Mesenchymal stem cell (in vitro differentiated cells and primary cell): Measurements from ENCODE around the gene TLR4.

ENCODE experiments used
- DNase-seq: peaks from one replicate; pipeline ENCODE4 v3.0.0-alpha.2; 2013
- H2AFZ ChIP-seq: one replicate; pipeline ENCODE4 v1.6.1; 2013; ENCODE audit warnings: low read depth, mild to moderate bottlenecking, control low read depth, inconsistent platforms, low read length, moderate library complexity
- H2AK5ac ChIP-seq: 2 replicates; pipeline ENCODE4 v1.6.1; 2013; ENCODE audit warnings: low read length, moderate library complexity, mild to moderate bottlenecking, inconsistent platforms; ENCODE audit not compliant: severe bottlenecking
- H2BK120ac ChIP-seq: one replicate; pipeline ENCODE4 v1.6.1; 2013; ENCODE audit warnings: low read depth, mild to moderate bottlenecking, inconsistent platforms, low read length, moderate library complexity
- H2BK12ac ChIP-seq, 2 experiments: one replicate each; pipeline ENCODE4 v1.6.1; 2013; ENCODE audit warnings: inconsistent platforms in 2 of 2, low read length in 2 of 2, mild to moderate bottlenecking in 2 of 2, moderate library complexity in 2 of 2, control low read depth in 1 of 2
- H2BK15ac ChIP-seq: one replicate; pipeline ENCODE4 v1.6.1; 2013; ENCODE audit warnings: mild to moderate bottlenecking, low read depth, inconsistent platforms; ENCODE audit not compliant: poor library complexity, severe bottlenecking
- H2BK5ac ChIP-seq: 2 replicates; pipeline ENCODE4 v1.6.1; 2013; ENCODE audit warnings: low read depth, mild to moderate bottlenecking, low read length, control low read depth, inconsistent platforms; ENCODE audit not compliant: poor library complexity, severe bottlenecking
- H3K14ac ChIP-seq, 2 experiments: one replicate each; pipeline ENCODE4 v1.6.1; 2013; ENCODE audit warnings: inconsistent platforms in 2 of 2, low read length in 2 of 2, control low read depth in 1 of 2, mild to moderate bottlenecking in 1 of 2, moderate library complexity in 1 of 2
- H3K18ac ChIP-seq, 2 experiments: one replicate each; pipeline ENCODE4 v1.6.1; 2013; ENCODE audit warnings: inconsistent platforms in 2 of 2, low read length in 2 of 2, control low read depth in 1 of 2, low read depth in 1 of 2, mild to moderate bottlenecking in 1 of 2
- H3K23ac ChIP-seq, 2 experiments: one replicate each; pipeline ENCODE4 v1.6.1; 2013; ENCODE audit warnings: inconsistent platforms in 2 of 2, low read length in 2 of 2, mild to moderate bottlenecking in 2 of 2, moderate library complexity in 2 of 2, control low read depth in 1 of 2
- H3K27ac ChIP-seq: 2 replicates; pipeline ENCODE4 v1.5.1; 2013; ENCODE audit warnings: mild to moderate bottlenecking, moderate library complexity, low read length, control low read depth, inconsistent platforms; ENCODE audit not compliant: poor library complexity, severe bottlenecking
- H3K27me3 ChIP-seq, 2 experiments: 2 replicates each; pipeline versions ENCODE4 v1.6.1 to v1.7.0; 2013; ENCODE audit warnings: low read length in 2 of 2, mild to moderate bottlenecking in 2 of 2, moderate library complexity in 2 of 2, control low read depth in 1 of 2, inconsistent platforms in 1 of 2; ENCODE audit not compliant: control insufficient read depth in 1 of 2, insufficient read depth in 1 of 2
- H3K36me3 ChIP-seq, 2 experiments: 2 replicates each; pipeline versions ENCODE4 v1.6.1 to v1.7.0; 2013; ENCODE audit warnings: low read length in 2 of 2, control low read depth in 1 of 2, inconsistent platforms in 1 of 2, low read depth in 1 of 2, mild to moderate bottlenecking in 1 of 2; ENCODE audit not compliant: insufficient read depth in 2 of 2, control insufficient read depth in 1 of 2
- H3K4ac ChIP-seq, 2 experiments: one replicate each; pipeline ENCODE4 v1.6.1; 2013; ENCODE audit warnings: inconsistent platforms in 2 of 2, low read length in 2 of 2, mild to moderate bottlenecking in 2 of 2, moderate library complexity in 2 of 2, control low read depth in 1 of 2, low read depth in 1 of 2
- H3K4me1 ChIP-seq: 2 replicates; pipeline ENCODE4 v1.6.1; 2013; ENCODE audit warnings: low read depth, low read length, control low read depth; ENCODE audit not compliant: control insufficient read depth, insufficient read depth
- H3K4me2 ChIP-seq: 2 replicates; pipeline ENCODE4 v1.6.1; 2013; ENCODE audit warnings: low read length, mild to moderate bottlenecking, inconsistent platforms; ENCODE audit not compliant: poor library complexity, severe bottlenecking
- H3K4me3 ChIP-seq, 2 experiments: 2 replicates each; pipeline versions ENCODE4 v1.5.1 to v1.7.0; 2013; ENCODE audit warnings: low read length in 2 of 2, mild to moderate bottlenecking in 2 of 2, control low read depth in 1 of 2, low read depth in 1 of 2; ENCODE audit not compliant: insufficient read depth in 1 of 2
- H3K79me1 ChIP-seq: replicated peaks from 2 replicates; pipeline ENCODE4 v1.6.1; 2013; ENCODE audit warnings: mild to moderate bottlenecking, control low read depth, low read length, inconsistent platforms; ENCODE audit not compliant: poor library complexity, severe bottlenecking
- H3K9ac ChIP-seq: 2 replicates; pipeline ENCODE4 v1.7.0; 2013; ENCODE audit warnings: mild to moderate bottlenecking, low read length, moderate library complexity
- H3K9me3 ChIP-seq: 2 replicates; pipeline ENCODE4 v1.7.0; 2013; ENCODE audit warnings: mild to moderate bottlenecking, low read length; ENCODE audit not compliant: control insufficient read depth
- H4K8ac ChIP-seq: one replicate; pipeline ENCODE4 v1.6.1; 2013; ENCODE audit warnings: inconsistent platforms, mild to moderate bottlenecking, low read length, moderate library complexity
- H4K91ac ChIP-seq: one replicate; pipeline ENCODE4 v1.6.1; 2013; ENCODE audit warnings: mild to moderate bottlenecking, low read length, inconsistent platforms
- WGBS: methylation state at CpG from one replicate; pipeline ENCODE4 v1.1.7; 2013; ENCODE audit warnings: mixed read lengths; 5-methylcytosine and 5-hydroxymethylcytosine counted together

The TLR4 gene

GRCh38 chr9:117718085-117718484 is 13.9 kb downstream of the TLR4 start:
- H2BK15ac ChIP-seq, result no peak overlapping the region
- no peak overlapping the region for H3K4me3 ChIP-seq
- H3K36me3 ChIP-seq, result peaks cover 5 to 19% of the 10 kb centered on the region in 2 experiments
- no peak overlapping the region for H4K91ac ChIP-seq
- no peaks in the 10 kb centered on the region for H3K27me3 ChIP-seq
- peaks cover 17% of the 10 kb centered on the region for H3K79me1 ChIP-seq
- no peak overlapping the region for H4K8ac ChIP-seq
- H2BK120ac ChIP-seq, result no peak overlapping the region
- no peak overlapping the region for H3K18ac ChIP-seq
- H3K27ac ChIP-seq, result no peak overlapping the region
- H3K9ac ChIP-seq, result peak overlapping the region; percentile 67
- no peak overlapping the region for H3K4ac ChIP-seq
- H3K4me2 ChIP-seq, result no peak overlapping the region
- H3K9me3 ChIP-seq, result no peaks in the 10 kb centered on the region
- H3K4me1 ChIP-seq, result peaks cover 3% of the 10 kb centered on the region
- DNase-seq, result peak; percentile 62
- no peak overlapping the region for H2BK5ac ChIP-seq
- H2AFZ ChIP-seq, result no peak overlapping the region
- H3K14ac ChIP-seq, result no peak overlapping the region
- H3K23ac ChIP-seq, result no peak overlapping the region
- no peak overlapping the region for H2BK12ac ChIP-seq
- H2AK5ac ChIP-seq, result no peak overlapping the region

DNA sequence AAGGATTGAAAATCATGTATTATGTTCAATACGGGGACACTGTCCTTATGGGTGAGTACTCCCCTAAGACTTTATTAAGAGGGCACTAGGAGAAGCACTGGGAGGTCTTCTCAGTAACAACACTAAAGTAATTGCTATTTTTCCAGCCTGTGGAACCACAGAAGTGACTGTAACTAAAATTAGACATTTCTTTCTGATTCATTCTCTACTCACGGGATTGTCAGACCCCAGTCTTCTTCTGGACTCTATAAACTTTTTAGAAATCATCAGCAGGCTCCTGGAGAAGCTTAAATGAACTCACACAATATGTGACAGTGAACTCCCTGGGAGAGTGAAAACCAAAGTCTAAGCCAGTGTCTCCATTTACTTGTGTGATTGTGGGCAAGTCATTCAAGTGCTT is 14.5 kb downstream of the TLR4 start:
- H4K91ac ChIP-seq, result no peak overlapping the region
- no peak overlapping the region for H2AK5ac ChIP-seq
- peaks cover 3% of the 10 kb centered on the region for H3K4me1 ChIP-seq
- no peak overlapping the region for H2BK12ac ChIP-seq
- no peak overlapping the region for H2BK120ac ChIP-seq
- WGBS, result 6% methylated on average over 1 of the region's 2 CpGs
- no peak overlapping the region for H2AFZ ChIP-seq
- no peak overlapping the region for H4K8ac ChIP-seq
- no peak overlapping the region for H3K23ac ChIP-seq
- no peaks in the 10 kb centered on the region for H3K9me3 ChIP-seq
- no peak overlapping the region for H3K4me3 ChIP-seq
- H3K9ac ChIP-seq, result peak overlapping the region; percentile 67
- no peak overlapping the region for H3K27ac ChIP-seq
- no peak overlapping the region for H2BK15ac ChIP-seq
- H3K18ac ChIP-seq, result no peak overlapping the region
- peaks cover 5 to 13% of the 10 kb centered on the region in 2 experiments for H3K36me3 ChIP-seq
- no peak overlapping the region for H3K14ac ChIP-seq
- peaks cover 15% of the 10 kb centered on the region for H3K79me1 ChIP-seq
- H3K4ac ChIP-seq, result no peak overlapping the region
- H3K4me2 ChIP-seq, result no peak overlapping the region
- no peaks in the 10 kb centered on the region for H3K27me3 ChIP-seq
- H2BK5ac ChIP-seq, result no peak overlapping the region
- peak; percentile 47 for DNase-seq

DNA sequence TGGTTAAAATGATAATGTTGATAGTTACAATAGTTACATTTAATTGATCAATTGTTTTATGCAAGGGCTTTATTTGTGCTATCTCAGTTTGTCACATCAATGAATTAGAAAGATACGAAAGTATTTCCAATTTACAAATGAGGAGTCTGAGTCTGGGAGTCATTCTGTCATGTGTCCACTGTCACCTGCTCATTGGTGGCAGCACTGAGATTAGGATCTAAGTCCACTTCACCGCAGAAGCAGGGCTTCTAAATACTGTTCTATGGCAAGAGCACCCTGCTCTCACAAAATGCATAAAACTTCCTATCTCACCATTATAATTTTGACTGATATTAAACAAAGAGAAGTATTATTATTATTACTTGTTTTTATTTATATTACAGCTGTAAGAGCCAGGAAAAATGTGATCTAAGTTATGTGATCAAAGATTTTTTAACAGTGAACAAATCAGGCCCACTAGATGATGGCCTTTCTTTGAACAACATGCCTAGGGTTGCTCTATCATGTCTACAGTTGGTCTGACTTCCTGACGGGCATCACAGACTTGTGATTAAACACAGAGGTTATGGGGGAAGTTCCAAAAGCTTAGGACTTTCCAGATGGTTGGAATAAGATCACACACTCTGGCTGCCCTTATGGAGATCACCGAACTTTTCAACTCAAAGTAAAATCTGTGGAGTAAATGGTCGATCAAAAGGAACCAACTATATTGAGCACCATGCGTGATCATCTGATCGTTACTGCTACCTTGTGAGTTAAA is 15.1 kb downstream of the TLR4 start:
- peaks cover 1 to 6% of the 10 kb centered on the region in 2 experiments for H3K36me3 ChIP-seq
- WGBS, result 97% methylated on average over 6 of the region's 7 CpGs
- no peak overlapping the region for H3K14ac ChIP-seq
- H3K4me2 ChIP-seq, result no peak overlapping the region
- H2AK5ac ChIP-seq, result no peak overlapping the region
- no peak overlapping the region for H2AFZ ChIP-seq
- H3K4me3 ChIP-seq, result peak overlapping the region in 1 of 2 experiments; percentile 49
- no peak overlapping the region for H2BK5ac ChIP-seq
- H3K27me3 ChIP-seq, result no peaks in the 10 kb centered on the region
- peak overlapping the region; percentile 82 for H3K9ac ChIP-seq
- H4K91ac ChIP-seq, result no peak overlapping the region
- H2BK12ac ChIP-seq, result no peak overlapping the region
- H3K18ac ChIP-seq, result no peak overlapping the region
- peaks cover under 1% of the 10 kb centered on the region for H3K4me1 ChIP-seq
- no peaks in the 10 kb centered on the region for H3K9me3 ChIP-seq
- H3K23ac ChIP-seq, result no peak overlapping the region
- DNase-seq, result no peak
- no peak overlapping the region for H2BK120ac ChIP-seq
- peaks cover 9% of the 10 kb centered on the region for H3K79me1 ChIP-seq
- H3K27ac ChIP-seq, result no peak overlapping the region
- H2BK15ac ChIP-seq, result no peak overlapping the region
- no peak overlapping the region for H4K8ac ChIP-seq
- no peak overlapping the region for H3K4ac ChIP-seq

DNA sequence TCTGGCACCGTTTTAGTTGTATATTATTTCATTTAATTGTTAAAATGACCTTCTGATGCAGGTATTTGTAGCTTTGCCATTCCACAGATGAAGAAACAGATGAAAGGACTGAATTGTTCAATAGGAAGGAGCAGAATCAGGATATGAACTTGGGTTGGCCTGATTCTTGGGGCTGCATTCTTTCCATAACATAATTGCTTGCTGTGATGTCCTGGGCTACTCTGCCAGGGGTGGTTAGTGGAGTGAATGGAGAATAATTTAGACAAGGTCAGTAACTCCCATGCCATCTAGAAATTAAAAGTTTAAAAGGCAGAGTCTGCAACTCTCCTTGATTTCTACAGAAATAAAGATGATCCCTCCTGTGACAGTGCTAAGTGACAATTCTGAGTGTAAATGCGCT is 15.9 kb downstream of the TLR4 start:
- Histone ChIP-seq H3K23ac (no peak overlapping the region), H2BK15ac (no peak overlapping the region), H3K36me3 (no peaks in the 10 kb centered on the region), H3K9ac (peak overlapping the region; percentile 82), H4K91ac (no peak overlapping the region), H3K14ac (no peak overlapping the region), H3K4me3 (peak overlapping the region in 1 of 2 experiments; percentile 49), H4K8ac (no peak overlapping the region), H3K4me2 (no peak overlapping the region), H2AK5ac (no peak overlapping the region), H2BK12ac (no peak overlapping the region), H3K4me1 (no peaks in the 10 kb centered on the region), H3K18ac (no peak overlapping the region), H2BK5ac (no peak overlapping the region), H2AFZ (no peak overlapping the region), H3K27me3 (no peaks in the 10 kb centered on the region), H3K27ac (no peak overlapping the region), H2BK120ac (no peak overlapping the region), H3K79me1 (peaks cover 8% of the 10 kb centered on the region), H3K4ac (no peak overlapping the region), H3K9me3 (no peaks in the 10 kb centered on the region)
- DNase-seq, result no peak
- WGBS, result 100% methylated on average over 2 of the region's 2 CpGs
